HepG2 (cell line): ENCODE results near the gene CEBPB. TPM values are rescaled to one million over a fixed set of nuclear protein-coding genes. Genes with fewer than 3 reads are reported as not detected.

Experiments
- DNMT3B ChIP-seq: conservative IDR thresholded peaks from 2 replicates; pipeline ENCODE4 v1.6.1; 2016; ENCODE audit warnings: missing biosample characterization, control low read depth
- FOXK2 ChIP-seq: fragments of 450-650 bp; IDR thresholded peaks from 2 replicates; pipeline ENCODE4 v1.6.1; 2016
- GABPB1 ChIP-seq: IDR thresholded peaks from 2 replicates; pipeline ENCODE4 v1.6.1; 2016; ENCODE audit warnings: mild to moderate bottlenecking, missing genetic modification reagents, moderate library complexity, missing compliant biosample characterization
- HNRNPH1 ChIP-seq: fragments of 200-400 bp; formaldehyde crosslinking; optimal IDR thresholded peaks from 2 replicates; pipeline ENCODE3; 2017; ENCODE audit warnings: mild to moderate bottlenecking, low read depth, low read length
- HNRNPL ChIP-seq: fragments of 200-400 bp; formaldehyde crosslinking; IDR thresholded peaks from 2 replicates; pipeline ENCODE4 v1.6.1; 2017; ENCODE audit warnings: mild to moderate bottlenecking, low read depth, low read length
- IRX3 ChIP-seq: sonication (generic); formaldehyde crosslinking; IDR thresholded peaks from 2 replicates; pipeline ENCODE4 v1.8.1; 2023; ENCODE audit warnings: mild to moderate bottlenecking, low read depth, missing genetic modification reagents, borderline replicate concordance
- KLF11 ChIP-seq: IDR thresholded peaks from 2 replicates; pipeline ENCODE4 v1.6.1; 2016; ENCODE audit warnings: missing compliant biosample characterization
- MTA1 ChIP-seq: sonication (generic); formaldehyde crosslinking; IDR thresholded peaks from 2 replicates; pipeline ENCODE4 v1.4.0; 2020; ENCODE audit warnings: missing genetic modification reagents, mild to moderate bottlenecking, borderline replicate concordance
- MYNN ChIP-seq: sonication (generic); formaldehyde crosslinking; IDR thresholded peaks from 2 replicates; pipeline ENCODE4 v1.4.0; 2020; ENCODE audit warnings: mild to moderate bottlenecking, low read depth, missing genetic modification reagents
- MZF1 ChIP-seq: sonication (generic); formaldehyde crosslinking; IDR thresholded peaks from 2 replicates; pipeline ENCODE4 v1.8.1; 2023; ENCODE audit warnings: mild to moderate bottlenecking, missing genetic modification reagents, borderline replicate concordance
- NBN ChIP-seq: fragments of 450-650 bp; conservative IDR thresholded peaks from 2 replicates; pipeline ENCODE4 v1.6.1; 2017
- POLR2A ChIP-seq, 2 experiments: IDR thresholded peaks; 2 replicates each; pipeline ENCODE4 v1.6.1; 2011; ENCODE audit warnings: low read depth in 2 of 2, low read length in 2 of 2, mild to moderate bottlenecking in 1 of 2, moderate library complexity in 1 of 2; ENCODE audit not compliant: insufficient read depth in 1 of 2
- SOX13 ChIP-seq, 3 experiments: fragments of 450-650 bp in 1 of 3; sonication (generic) in 1 of 3; formaldehyde crosslinking in 1 of 3; IDR thresholded peaks in 2 of 3; conservative IDR thresholded peaks in 1 of 3; 2 replicates each; pipeline versions ENCODE4 v1.5.0 to v1.6.1; 2016 to 2020; ENCODE audit warnings: antibody characterized with exemption in 1 of 3, mild to moderate bottlenecking in 1 of 3, missing compliant biosample characterization in 1 of 3, missing genetic modification reagents in 1 of 3, moderate library complexity in 1 of 3
- SOX5 ChIP-seq: IDR thresholded peaks from 2 replicates; pipeline ENCODE4 v1.6.1; 2016; ENCODE audit warnings: borderline replicate concordance
- SP2 ChIP-seq: sonication (generic); formaldehyde crosslinking; IDR thresholded peaks from 2 replicates; pipeline ENCODE4 v1.5.1; 2020; ENCODE audit warnings: mild to moderate bottlenecking, missing genetic modification reagents
- ZBTB40 ChIP-seq, 2 experiments: fragments of 450-650 bp in 1 of 2; sonication (generic) in 1 of 2; formaldehyde crosslinking in 1 of 2; IDR thresholded peaks; 2 replicates each; pipeline versions ENCODE4 v1.6.1 to v1.8.0; 2016 to 2022; ENCODE audit warnings: antibody characterized with exemption in 1 of 2, mild to moderate bottlenecking in 1 of 2, missing genetic modification reagents in 1 of 2
- ZFY ChIP-seq: sonication (generic); formaldehyde crosslinking; IDR thresholded peaks from 2 replicates; pipeline ENCODE4 v1.4.0; 2020; ENCODE audit warnings: missing genetic modification reagents
- ZNF501 ChIP-seq: sonication (generic); formaldehyde crosslinking; IDR thresholded peaks from 2 replicates; pipeline ENCODE4 v1.5.1; 2020; ENCODE audit warnings: mild to moderate bottlenecking, moderate library complexity, missing genetic modification reagents
- ZNF691 ChIP-seq: sonication (generic); formaldehyde crosslinking; IDR thresholded peaks from 2 replicates; pipeline ENCODE4 v1.4.0; 2020; ENCODE audit warnings: missing genetic modification reagents, low read depth, mild to moderate bottlenecking, borderline replicate concordance
- polyA plus RNA-seq, 8 experiments: library from polyadenylated mRNA; depleted of rRNA in 3 of 8; stranded (reverse) in 7 of 8; unstranded in 1 of 8; fragments of >200 nt; fragmentation: Illumina TruSeq in 4 of 8; extraction: Trizol in 4 of 8; gene quantifications; 2 replicates each; pipeline versions ENCODE4 v1.2.1 to v1.2.3, GENCODE V29; 2011 to 2016; ENCODE audit warnings: low read depth in 4 of 8, missing spikeins in 1 of 8, mixed read lengths in 1 of 8; ENCODE audit not compliant: insufficient read depth in 1 of 8
- total RNA-seq, 5 experiments: library from RNA; depleted of rRNA; stranded (reverse); fragments of >200 nt; fragmentation: Illumina TruSeq; extraction: Trizol; gene quantifications; 2 replicates each; pipeline ENCODE4 v1.2.3, GENCODE V29; 2016; ENCODE audit warnings: low read depth in 1 of 5

The CEBPB gene
- total and polyA plus RNA-seq, 2 of the 13 experiments (the other 11 are each of a cell fraction or from before 2014, with no cell fraction given) = 18.5 to 28.2 TPM

- TF ChIP-seq HNRNPH1 = no peak
- peak; percentile 81 for TF ChIP-seq GABPB1 (CRISPR knock-in tag)
- peak; percentile 79 for TF ChIP-seq KLF11 (CRISPR knock-in tag)
- TF ChIP-seq DNMT3B (CRISPR knock-in tag) = peak; percentile 90; the same call in 1 of the 2 replicates
- TF ChIP-seq MYNN = peak; percentile 84; the same call in 1 of the 2 replicates
- TF ChIP-seq ZFY (CRISPR knock-in tag) = peak; percentile 98
- no peak for TF ChIP-seq FOXK2
- TF ChIP-seq MTA1 (CRISPR knock-in tag) = peak; percentile 87; the same call in 1 of the 2 replicates
- peak; percentile 84 for TF ChIP-seq MZF1 (CRISPR knock-in tag)
- no peak for TF ChIP-seq ZBTB40 (IDR thresholded peaks at IDR 0.05)
- peak; percentile 96 for TF ChIP-seq ZBTB40 (CRISPR knock-in tag; IDR thresholded peaks at IDR 0.05)
- TF ChIP-seq SOX13 (IDR thresholded peaks at IDR 0.05) = no peak
- TF ChIP-seq SOX13 (CRISPR knock-in tag; conservative IDR thresholded peaks at IDR 0.05 in 1 of 2, IDR thresholded peaks at IDR 0.05 in 1 of 2) = peak in 1 of 2 experiments; percentile 41; a peak in 1 of 4 replicates
- TF ChIP-seq IRX3 (CRISPR knock-in tag) = peak; percentile 98
- TF ChIP-seq POLR2A (IDR thresholded peaks at IDR 0.05; ENCODE audit: insufficient read depth in 1 of 2, low read depth in 2 of 2, low read length in 2 of 2) = peak; percentile 89 to 93
- peak; percentile 73; the same call in 1 of the 2 replicates for TF ChIP-seq HNRNPL
- TF ChIP-seq NBN = no peak
- peak; percentile 95 for TF ChIP-seq ZNF691 (CRISPR knock-in tag)
- peak; percentile 86 for TF ChIP-seq SP2
- peak; percentile 98 for TF ChIP-seq ZNF501 (CRISPR knock-in tag)
- peak; percentile 48; the same call in 1 of the 2 replicates for TF ChIP-seq SOX5
Observed at GRCh38 chr20:50153500-50154377, 36.9 kb upstream of the CEBPB start, which contains the start of gene PEDS1 (continued).
